Measurements from ENCODE around the gene PAMR1.

The PAMR1 gene

GRCh38 chr11:35394941-35395340, 130.5 kb downstream of the PAMR1 start:
- Histone ChIP-seq H3K9me2 (replicated peaks; ENCODE audit: insufficient read depth, low read length) (no peaks in the 10 kb centered on the region), H3K79me2 (ENCODE audit: insufficient read depth, low read length) (no peaks in the 10 kb centered on the region), H3K4me2 (ENCODE audit: low read depth, low read length, poor library complexity, severe bottlenecking) (no peak overlapping the region), H3F3A (ENCODE audit: insufficient read depth) (no peaks in the 10 kb centered on the region), H3K27me3 (ENCODE audit: low read length) (no peaks in the 10 kb centered on the region), H3K9ac (ENCODE audit: low read length) (no peak overlapping the region), H3K4me3 (ENCODE audit: insufficient read depth, low read length, poor library complexity, severe bottlenecking) (no peak overlapping the region), H3K27ac (ENCODE audit: low read depth, low read length) (no peak overlapping the region), H2AFZ (ENCODE audit: low read depth, low read length, severe bottlenecking) (no peak overlapping the region), H4K20me1 (ENCODE audit: low read depth, low read length) (no peaks in the 10 kb centered on the region), H3K36me3 (ENCODE audit: low read length) (no peaks in the 10 kb centered on the region), H3K9me3 (ENCODE audit: insufficient read depth, low read length) (no peaks in the 10 kb centered on the region)
- no peak for TF ChIP-seq EZH2phosphoT487 (conservative IDR thresholded peaks at IDR 0.05; ENCODE audit: low read length)

- TF ChIP-seq EZH2phosphoT487 (conservative IDR thresholded peaks at IDR 0.05; ENCODE audit: low read length), result no peak
- TF ChIP-seq CTCF (IDR thresholded peaks at IDR 0.05; ENCODE audit: insufficient read depth, low read length, poor library complexity, severe bottlenecking), result no peak
- no peak overlapping the region for H3K4me2 ChIP-seq (ENCODE audit: low read depth, low read length, poor library complexity, severe bottlenecking)
- no peak overlapping the region for H3K9ac ChIP-seq (ENCODE audit: low read length)
- H4K20me1 ChIP-seq (ENCODE audit: low read depth, low read length), result no peaks in the 10 kb centered on the region
- no peak overlapping the region for H2AFZ ChIP-seq (ENCODE audit: low read depth, low read length, severe bottlenecking)
- H3K9me3 ChIP-seq (ENCODE audit: insufficient read depth, low read length), result no peaks in the 10 kb centered on the region
- H3F3A ChIP-seq (ENCODE audit: insufficient read depth), result no peaks in the 10 kb centered on the region
- no peak overlapping the region for H3K27ac ChIP-seq (ENCODE audit: low read depth, low read length)
- H3K4me3 ChIP-seq (ENCODE audit: insufficient read depth, low read length, poor library complexity, severe bottlenecking), result no peak overlapping the region
- H3K36me3 ChIP-seq (ENCODE audit: low read length), result no peaks in the 10 kb centered on the region
- H3K9me2 ChIP-seq (replicated peaks; ENCODE audit: insufficient read depth, low read length), result no peaks in the 10 kb centered on the region
- H3K27me3 ChIP-seq (ENCODE audit: low read length), result no peaks in the 10 kb centered on the region
- H3K79me2 ChIP-seq (ENCODE audit: insufficient read depth, low read length), result no peaks in the 10 kb centered on the region
Observed at GRCh38 chr11:35393098-35393497, 132.3 kb downstream of the PAMR1 start.

- Histone ChIP-seq H3K4me2 (ENCODE audit: low read depth, low read length, poor library complexity, severe bottlenecking) (no peak overlapping the region), H4K20me1 (ENCODE audit: low read depth, low read length) (no peaks in the 10 kb centered on the region), H3F3A (ENCODE audit: insufficient read depth) (no peaks in the 10 kb centered on the region), H3K27ac (ENCODE audit: low read depth, low read length) (no peak overlapping the region), H3K79me2 (ENCODE audit: insufficient read depth, low read length) (no peaks in the 10 kb centered on the region), H3K9ac (ENCODE audit: low read length) (no peak overlapping the region), H3K9me2 (replicated peaks; ENCODE audit: insufficient read depth, low read length) (no peaks in the 10 kb centered on the region), H3K4me3 (ENCODE audit: insufficient read depth, low read length, poor library complexity, severe bottlenecking) (no peak overlapping the region), H3K9me3 (ENCODE audit: insufficient read depth, low read length) (no peaks in the 10 kb centered on the region), H3K27me3 (ENCODE audit: low read length) (no peaks in the 10 kb centered on the region), H2AFZ (ENCODE audit: low read depth, low read length, severe bottlenecking) (no peak overlapping the region), H3K36me3 (ENCODE audit: low read length) (no peaks in the 10 kb centered on the region)
- TF ChIP-seq CTCF (IDR thresholded peaks at IDR 0.05; ENCODE audit: insufficient read depth, low read length, poor library complexity, severe bottlenecking) (peak; percentile 87), EZH2phosphoT487 (conservative IDR thresholded peaks at IDR 0.05; ENCODE audit: low read length) (no peak)
Observed at GRCh38 chr11:35391922-35392688, 133.3 kb downstream of the PAMR1 start.

All from SU-DHL-6 (cell line).